ENCODE data around the gene GALNT17.

DNA sequence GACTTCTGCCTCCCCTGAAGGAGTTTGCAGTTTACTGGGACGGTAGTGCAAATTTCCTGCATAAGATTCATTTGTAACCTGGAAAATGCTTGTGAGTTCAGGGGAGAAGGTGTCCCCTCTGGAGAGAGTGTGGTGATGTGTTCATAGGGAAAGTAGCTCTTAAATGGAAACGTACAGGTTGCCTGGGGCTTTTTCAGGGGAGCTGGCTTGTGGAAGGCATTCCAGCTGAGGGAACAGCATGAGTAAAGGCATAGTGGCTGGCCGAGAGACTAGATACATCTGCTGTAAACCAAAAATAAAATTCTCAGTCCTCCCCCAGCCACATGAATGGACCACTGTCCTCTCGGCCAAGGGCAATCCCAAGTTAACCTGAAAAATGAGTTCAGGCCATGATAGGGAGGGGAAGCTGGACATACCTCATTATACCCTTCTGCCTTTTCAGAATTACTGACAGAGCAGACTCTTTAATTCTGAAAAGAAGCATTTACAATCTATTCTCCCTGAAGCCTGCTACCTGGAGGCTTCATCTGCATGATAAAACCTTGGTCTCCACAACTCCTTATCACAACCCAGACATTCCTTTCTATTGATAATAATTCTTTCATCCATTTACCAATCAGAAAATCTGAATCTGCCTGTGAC is 123.7 kb downstream of the GALNT17 start:
- TF ChIP-seq, protein P1, sequence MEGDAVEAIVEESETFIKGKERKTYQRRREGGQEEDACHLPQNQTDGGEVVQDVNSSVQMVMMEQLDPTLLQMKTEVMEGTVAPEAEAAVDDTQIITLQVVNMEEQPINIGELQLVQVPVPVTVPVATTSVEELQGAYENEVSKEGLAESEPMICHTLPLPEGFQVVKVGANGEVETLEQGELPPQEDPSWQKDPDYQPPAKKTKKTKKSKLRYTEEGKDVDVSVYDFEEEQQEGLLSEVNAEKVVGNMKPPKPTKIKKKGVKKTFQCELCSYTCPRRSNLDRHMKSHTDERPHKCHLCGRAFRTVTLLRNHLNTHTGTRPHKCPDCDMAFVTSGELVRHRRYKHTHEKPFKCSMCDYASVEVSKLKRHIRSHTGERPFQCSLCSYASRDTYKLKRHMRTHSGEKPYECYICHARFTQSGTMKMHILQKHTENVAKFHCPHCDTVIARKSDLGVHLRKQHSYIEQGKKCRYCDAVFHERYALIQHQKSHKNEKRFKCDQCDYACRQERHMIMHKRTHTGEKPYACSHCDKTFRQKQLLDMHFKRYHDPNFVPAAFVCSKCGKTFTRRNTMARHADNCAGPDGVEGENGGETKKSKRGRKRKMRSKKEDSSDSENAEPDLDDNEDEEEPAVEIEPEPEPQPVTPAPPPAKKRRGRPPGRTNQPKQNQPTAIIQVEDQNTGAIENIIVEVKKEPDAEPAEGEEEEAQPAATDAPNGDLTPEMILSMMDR (IDR thresholded peaks at IDR 0.05) = no peak
- no peak for TF ChIP-seq POLR2A (IDR thresholded peaks at IDR 0.05; ENCODE audit: low read depth)
- no peak for TF ChIP-seq EP300 (IDR thresholded peaks at IDR 0.05)

Measured in esophagus muscularis mucosa (tissue), 4 donors.